Daoy (cell line): Measurements from ENCODE around the gene RAP1GDS1. TPM values are rescaled to one million over a fixed set of nuclear protein-coding genes. Genes with fewer than 3 reads are reported as not detected.
"Not testable (repeated sequence)": the region's sequence is repeated elsewhere in the genome, so short reads cannot be mapped to it uniquely, and the experiment has no call there.

Experiments
- DNase-seq: peaks from one replicate; pipeline ENCODE4 v3.0.0-alpha.2; 2015; ENCODE audit warnings: low read depth
- total RNA-seq: library from RNA; depleted of rRNA; stranded (reverse); fragments of >200 nt; shearing (Covaris generic); gene quantifications from 2 replicates; pipeline ENCODE4 v1.2.3, GENCODE V29; 2014

RAP1GDS1 gene
- total RNA-seq, 1 experiment from 2014 or later = 19.6 TPM

DNA sequence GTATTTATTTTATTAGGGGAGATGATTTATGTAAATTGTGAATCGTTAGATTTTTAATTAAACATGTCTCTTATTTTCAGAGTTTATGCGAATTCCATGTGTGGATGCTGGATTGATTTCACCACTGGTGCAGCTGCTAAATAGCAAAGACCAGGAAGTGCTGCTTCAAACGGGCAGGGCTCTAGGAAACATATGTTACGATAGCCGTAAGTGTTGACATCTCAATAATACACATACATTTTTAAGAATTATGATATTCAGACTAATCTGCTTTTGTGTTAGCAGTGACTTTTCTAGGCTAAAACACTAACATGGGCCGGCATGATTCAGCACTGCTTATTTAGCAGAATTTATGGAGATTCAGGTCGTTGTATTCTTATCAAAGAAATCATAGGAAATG lies 91.2 kb downstream of the RAP1GDS1 start:
- DNase-seq = no peak

DNA sequence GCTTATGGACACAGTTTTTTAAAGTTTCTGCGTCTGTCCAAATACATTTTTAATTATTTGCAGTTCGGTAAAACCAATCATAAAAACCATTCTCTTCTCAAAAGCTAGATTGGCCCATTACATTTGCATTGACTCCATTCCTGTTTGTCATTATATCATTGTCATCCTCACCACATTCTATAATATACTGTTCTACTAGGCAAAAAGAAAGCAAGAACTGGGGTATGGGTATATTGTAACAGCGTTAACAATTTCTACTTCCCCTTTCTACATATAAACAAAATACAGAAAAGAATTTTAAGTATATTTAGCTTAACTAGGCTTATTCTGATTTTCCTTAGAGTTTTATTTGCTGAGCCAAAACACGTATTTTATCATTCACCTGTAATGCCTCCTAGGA lies 91.8 kb downstream of the RAP1GDS1 start:
- no peak for DNase-seq

DNA sequence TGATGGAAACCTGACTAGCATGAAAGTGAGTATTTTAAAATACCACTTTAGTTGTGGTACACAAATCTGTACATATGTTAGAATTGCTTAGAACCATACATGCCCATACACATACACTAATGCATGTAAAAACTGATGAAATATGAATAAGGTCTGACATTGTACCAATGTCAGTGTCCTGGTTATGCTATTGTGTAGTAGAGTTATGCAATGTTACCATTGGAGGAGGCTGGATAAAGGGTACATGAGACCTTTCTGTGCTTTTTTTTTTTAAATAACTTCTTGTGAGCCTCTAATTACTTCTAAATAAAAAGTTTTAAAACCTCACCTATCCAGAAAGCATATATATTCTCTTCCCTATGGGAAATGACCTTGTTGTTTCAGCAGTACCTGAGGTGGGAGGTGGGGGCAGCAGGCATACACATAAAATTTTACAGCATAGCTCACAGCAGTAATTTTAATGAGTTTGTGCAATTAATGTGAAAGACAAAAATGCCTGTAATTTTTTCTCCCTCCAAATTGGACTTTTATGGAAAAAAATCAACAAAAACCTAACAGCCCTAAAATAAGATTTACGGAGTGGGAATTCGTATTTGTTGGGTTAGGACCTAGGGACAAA lies 97.6 kb downstream of the RAP1GDS1 start:
- DNase-seq = no peak

DNA sequence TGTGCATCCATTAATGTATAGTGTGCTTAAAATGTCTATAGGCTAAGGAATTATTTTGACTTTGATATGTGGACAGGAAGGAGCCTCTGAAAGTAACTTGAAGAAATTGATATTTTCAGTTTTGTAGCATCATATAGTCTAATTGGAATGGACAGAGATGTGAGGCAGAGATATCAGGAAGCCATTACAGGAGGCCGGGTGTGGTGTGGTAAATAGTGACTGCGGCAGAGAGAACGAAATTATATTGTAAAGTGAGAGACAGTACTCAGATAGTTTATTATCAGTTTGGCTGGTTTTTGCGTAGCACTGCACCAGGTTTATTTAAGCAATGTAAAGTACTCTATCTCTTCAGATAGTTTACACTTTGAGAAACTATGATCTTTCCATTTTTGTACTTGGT lies 98.5 kb downstream of the RAP1GDS1 start:
- DNase-seq = no peak

DNA sequence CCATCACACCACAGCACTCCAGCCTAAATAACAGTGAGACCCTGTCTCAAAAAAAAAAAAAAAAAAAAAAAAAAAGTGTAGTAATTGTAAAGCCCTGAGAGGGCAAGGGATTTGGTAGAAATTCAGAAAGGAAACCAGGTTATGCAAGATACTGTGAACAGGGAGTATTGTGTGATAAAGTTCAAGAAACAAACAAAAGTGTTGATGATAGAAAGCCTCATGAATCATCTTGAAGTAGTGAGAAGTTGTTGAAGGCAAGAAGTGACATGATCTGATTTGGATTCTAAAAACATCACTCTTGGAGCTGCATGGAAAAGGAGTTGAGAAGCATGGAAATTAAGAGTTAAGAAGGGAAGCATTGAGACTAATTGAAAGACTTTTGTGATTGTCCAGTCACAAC lies 102.2 kb downstream of the RAP1GDS1 start:
- no peak for DNase-seq

DNA sequence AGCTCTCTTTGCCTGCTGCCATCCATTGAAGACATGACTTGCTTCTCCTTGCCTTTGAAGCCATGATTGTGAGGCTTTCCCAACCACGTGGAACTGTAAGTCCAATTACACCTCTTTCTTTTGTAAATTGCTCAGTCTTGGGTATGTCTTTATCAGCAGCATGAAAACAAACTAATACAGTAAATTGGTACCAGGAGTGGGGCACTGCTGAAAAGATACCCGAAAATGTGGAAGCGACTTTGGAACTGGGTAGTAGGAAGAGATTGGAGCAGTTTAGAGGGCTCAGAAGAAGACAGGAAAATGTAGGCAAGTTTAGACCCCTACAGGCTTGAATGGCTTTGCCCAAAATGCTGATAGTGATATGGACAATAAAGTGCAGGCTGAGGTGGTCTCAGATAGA lies 105.1 kb downstream of the RAP1GDS1 start:
- not testable (repeated sequence) for DNase-seq

DNA sequence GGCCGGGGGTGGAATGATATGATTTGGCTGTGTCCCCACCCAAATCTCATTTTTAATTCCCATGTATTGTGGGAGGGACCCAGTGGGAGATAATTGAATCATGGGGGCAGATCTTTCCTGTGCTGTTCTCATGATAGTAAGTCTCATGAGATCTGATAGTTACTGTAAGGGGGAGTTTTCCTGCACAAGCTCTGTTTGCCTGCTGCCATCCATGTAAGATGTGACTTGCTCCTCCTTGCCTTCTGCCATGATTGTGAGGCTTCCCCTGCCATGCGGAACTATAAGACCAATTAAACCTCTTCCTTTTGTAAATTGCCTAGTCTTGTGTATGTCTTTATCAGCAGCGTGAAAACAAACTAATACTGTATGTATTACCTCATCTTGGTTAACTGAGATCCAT lies 106.8 kb downstream of the RAP1GDS1 start:
- not testable (repeated sequence) for DNase-seq

DNA sequence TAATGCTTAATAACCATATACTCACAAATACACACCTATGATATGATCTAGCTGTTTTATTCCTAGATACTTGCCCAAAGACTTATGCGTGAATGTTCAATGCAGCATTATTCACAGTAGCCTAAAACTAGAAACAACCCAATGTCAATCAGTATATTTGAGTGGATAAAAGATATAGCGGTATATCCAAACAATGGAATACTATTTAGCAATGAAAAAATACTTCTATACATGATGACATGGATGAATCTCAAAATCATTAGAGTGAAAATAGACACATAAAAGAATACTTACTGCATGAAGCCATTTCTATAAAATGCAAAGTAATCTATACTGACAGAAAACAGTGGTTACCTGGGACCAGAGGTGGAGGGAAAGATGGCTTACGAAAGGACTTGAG lies 108.1 kb downstream of the RAP1GDS1 start:
- DNase-seq = no peak

DNA sequence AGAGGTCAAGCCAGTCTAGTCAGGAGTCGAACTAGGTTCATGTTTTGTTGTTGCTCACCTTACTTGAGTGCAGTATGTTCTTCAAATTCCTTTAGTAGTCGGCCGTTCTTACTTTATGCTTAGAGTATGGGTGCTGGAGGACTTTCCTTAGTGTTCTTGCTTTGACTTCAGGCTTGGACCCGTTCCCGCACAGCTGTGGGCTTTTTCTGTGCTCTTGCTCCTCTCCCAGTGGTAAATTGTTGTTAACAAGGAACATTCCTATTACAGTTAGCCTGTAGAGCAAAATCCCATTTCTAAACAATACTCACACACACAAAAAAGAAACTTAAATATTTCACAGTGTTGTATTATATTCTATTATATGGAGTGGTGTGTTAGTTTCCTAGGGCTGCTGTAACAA lies 113.5 kb downstream of the RAP1GDS1 start:
- no peak for DNase-seq

DNA sequence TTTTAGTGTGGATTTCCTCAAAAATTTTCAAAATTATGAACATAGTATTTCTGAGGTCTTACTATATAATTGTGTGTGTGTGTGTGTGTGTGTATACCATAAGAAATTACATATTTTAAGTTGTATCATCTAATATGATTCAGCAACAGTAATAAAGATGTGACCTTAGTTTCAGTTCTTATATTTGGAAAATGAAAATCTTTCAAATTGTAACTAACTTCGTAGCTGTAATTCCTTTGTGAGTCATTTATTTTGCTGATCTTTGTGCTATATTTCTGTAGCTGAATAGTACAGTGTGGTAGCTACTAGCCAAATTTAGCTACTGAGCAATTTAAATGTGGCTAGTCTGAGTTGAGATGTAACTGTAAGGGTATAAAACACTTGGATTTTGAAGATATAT lies 116.4 kb downstream of the RAP1GDS1 start:
- no peak for DNase-seq

DNA sequence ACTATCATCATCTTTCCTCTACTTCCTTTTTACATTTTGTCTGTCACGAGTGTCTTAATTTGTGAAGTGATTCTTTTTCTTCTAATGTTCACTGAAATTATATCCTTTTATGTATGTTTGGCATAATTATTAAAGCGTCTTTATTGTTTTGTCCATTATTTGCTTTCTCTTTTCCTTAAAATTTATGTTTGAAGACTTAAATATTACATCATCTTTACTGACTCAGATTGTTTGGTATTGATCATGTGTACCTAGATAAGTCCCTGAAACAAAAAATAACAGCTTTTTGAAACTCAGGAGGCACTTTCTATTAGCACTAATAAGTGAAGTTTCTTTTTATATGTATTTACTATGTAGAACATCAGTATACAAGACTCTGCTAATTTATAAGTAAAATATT lies 120.1 kb downstream of the RAP1GDS1 start:
- DNase-seq = no peak

DNA sequence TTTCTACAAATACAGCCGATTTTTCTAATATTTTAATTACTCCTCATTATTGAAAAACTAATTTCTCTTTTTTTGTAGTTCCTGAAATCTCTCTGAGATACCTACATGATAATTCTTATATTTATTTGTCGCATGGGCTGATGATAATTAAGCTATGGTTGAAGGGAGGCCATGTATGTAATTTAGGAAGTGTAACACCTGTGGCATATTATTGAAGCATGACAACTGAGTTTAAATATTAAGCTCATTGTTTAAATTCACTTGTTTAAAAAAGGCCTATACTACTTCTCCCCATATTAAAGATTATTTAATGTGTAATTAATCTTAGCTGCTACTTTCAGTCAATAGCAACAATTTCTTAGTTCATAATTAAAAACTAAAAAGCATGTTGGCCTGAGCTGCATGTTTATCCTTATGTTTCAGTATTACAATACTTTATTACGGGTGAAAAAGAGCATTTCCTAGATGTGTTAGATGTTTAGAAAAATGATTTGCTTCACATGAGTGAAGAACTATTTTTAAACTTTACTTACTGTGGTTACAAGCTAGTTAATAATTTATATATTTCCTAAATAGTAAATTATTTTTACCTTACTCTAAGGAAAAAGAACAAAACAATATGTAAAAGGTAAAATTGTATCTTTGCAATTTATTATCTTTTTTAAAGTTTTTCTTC lies 122.4 kb downstream of the RAP1GDS1 start:
- DNase-seq = no peak

DNA sequence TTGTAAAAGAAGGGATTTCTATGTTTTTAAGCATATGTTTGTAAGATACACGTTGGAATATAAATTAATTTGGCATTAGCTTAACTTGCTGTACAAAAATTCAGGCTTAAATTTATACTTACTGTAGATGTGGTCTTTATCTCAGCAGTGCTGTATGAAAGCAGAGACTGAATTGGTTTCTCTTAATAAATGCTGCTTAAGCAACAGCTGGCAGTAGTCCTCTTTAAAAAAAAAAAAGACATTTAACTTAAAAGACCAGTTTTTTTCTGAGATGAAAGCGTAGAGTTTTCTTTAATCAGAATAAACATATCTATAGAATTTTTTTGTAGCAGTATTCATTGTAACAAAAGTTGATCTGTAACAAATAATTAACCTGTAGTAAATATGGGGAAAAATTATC lies 124.6 kb downstream of the RAP1GDS1 start:
- no peak for DNase-seq

DNA sequence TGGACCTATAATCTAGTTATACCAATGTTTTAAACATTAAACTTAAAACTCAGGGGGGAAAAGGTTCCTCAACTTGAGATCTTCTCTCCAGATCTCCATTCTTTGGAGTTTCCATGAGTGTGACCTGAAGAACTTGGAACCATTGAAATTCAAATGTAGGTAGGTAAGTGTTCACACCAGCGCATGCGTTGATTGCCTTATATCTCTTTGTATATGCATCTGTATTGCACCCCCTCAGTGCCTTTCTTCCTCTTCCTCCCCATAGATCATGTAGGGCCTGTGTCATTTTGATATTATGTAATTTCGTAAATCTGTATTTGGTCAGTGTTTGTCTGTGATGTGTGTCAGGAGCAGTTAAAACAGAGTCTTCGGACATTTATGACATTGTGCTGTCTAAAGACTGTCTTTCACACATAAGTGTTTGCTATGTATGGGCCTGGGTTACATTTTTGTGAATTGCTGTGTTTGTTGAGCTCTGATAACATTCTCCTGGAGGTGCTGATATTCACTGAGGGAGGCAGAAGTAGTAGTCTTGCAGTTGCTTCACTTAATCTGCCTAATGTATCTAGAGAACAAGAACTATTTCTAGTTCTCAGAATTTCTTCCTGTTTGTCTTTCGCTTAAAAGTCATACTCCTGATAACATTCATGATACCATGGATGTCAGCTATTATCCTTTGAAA lies 126.3 kb downstream of the RAP1GDS1 start:
- no peak for DNase-seq

DNA sequence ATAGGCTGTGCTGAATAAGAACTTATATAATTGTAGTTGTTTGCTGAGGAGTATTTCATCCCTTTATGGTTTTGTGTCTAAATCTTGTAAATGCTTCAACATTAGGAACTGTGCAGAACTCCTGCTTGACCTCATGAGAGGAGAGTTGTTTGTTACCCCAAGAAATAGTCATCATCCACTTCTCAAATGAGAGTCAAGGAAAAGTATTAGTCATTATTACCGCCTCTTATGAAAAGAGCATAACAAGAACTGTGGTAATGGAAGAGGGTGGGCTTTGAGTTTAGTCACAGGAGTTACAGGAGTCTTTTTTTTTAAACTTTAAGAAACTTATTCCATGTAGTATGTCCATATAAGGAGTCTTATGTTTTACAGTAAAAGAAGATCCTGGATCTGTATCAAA lies 132.9 kb downstream of the RAP1GDS1 start:
- DNase-seq = no peak

DNA sequence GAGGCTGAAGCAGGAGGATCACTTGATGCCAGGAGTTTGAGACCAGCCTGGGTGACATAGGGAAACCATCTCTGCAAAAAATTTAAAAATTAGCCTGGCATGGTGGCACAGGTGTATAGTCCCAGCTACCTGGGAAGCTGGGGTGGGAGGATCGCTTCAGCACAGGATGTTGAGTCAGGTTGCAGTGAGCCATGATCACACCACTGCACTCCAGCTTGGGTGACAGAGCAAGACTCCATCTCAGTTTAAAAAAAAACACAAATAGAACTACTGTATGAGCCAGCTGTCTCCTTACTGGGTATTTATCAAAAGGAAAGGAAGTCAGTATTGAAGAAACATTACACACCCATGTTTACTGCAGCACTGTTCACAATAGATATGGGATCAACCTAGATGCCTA lies 138.7 kb downstream of the RAP1GDS1 start:
- DNase-seq = no peak

DNA sequence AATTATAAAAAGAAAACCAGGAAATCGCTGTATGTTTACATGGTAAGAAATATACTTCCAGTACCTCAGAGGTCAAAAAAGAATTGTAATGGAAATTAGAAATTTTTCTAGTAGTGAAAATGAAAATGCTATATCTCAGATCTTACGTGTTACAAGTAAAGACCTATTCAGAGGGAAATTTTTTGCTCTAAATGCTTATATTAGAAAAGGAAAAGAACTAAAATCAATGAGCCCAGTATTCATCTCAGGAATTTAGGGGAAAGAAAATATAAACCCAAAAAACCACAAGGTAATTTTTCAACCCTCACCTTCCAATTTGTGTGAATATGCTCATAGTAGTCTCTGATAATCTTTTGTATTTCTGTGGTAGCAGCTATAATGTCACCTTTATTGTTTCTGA lies 145.6 kb downstream of the RAP1GDS1 start:
- no peak for DNase-seq

DNA sequence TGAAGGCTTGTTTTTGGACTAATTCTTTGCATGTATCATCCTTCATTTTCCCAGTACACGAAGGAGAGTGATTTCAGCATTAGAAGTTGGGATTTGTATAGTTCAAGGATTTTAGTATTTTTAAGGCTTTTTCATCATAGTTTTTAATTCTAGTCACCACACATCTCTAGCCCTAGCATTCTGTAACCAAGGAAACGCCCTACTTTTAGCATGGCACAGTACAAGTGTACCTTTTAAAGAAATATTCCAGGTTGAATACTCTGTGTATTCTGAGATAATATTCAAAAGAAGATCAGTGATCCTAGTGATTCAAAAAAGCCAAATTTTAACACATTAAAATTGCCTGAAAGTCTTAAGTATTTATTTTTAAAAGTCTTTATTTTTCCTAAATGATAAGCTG lies 150.5 kb downstream of the RAP1GDS1 start:
- DNase-seq = no peak

DNA sequence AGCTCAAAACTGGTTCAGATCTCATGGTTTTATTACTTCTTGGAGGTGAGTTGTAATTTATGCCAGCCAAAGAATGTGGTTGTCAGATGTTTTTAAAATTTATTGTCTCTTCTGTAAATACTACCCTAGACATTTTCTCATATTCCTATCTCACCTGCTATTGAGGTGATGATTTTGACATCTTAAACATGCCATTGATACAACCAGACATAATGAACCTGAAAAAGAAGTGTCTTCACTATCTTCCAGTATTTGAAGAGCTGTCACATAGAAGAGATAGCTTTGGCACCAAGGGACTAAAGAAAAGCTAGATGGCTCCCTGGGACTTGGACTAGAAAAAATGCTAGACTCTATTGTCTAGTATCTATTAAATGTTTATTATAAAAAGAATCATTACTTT lies 155.7 kb downstream of the RAP1GDS1 start:
- no peak for DNase-seq

DNA sequence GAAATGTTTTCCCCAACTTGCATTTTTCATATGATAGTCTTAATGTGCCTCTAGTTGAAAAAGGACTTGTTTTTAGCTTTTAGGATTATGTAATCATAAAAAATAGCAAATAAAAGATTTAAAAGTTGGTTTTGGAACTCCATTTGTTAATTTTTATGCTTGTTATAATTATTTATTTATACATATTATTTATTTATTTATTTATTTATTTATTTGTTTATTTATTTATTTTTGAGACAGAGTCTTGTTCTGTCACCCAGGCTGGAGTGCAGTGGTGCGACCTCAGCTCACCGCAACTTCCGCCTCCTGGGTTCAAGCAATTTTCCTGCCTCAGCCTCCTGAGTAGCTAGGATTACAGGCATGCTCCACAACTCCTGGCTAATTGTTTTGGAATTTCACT lies 159.0 kb downstream of the RAP1GDS1 start:
- DNase-seq = not testable (repeated sequence)

DNA sequence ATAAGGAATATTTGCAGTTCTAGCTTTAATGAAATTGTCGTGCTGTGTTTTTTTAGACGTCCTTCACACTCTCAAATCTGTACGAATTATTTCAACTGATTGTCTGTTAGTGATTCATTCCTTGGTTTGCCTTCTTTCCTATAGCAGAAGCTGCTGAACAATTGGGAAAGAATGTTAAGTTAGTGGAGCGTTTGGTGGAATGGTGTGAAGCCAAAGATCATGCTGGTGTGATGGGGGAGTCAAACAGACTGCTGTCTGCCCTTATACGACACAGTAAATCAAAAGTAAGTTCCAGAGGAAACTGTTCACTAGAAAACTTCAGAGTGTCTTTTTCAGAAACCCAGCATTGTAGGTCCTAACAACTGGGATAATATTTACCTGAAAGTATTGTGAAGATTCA lies 159.9 kb downstream of the RAP1GDS1 start:
- no peak for DNase-seq

DNA sequence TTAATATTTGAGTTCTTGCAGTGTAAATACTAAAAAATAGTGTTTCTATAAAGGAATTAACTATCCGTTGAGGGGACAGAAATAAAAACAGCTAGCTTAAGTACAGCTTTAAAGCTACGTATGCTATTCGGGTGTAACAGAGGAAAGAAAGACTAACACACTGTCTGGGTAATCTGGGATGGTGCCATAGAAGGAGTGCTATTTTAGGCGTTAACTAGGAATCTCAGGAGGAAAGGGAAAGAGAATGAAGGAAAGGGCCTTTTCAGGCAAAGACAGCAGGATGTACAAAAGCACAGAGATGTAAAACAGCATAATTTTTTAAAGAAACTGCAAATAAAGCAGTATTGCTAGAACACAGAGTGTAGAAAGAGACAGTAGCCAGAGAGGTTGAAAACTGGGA lies 161.8 kb downstream of the RAP1GDS1 start:
- no peak for DNase-seq

DNA sequence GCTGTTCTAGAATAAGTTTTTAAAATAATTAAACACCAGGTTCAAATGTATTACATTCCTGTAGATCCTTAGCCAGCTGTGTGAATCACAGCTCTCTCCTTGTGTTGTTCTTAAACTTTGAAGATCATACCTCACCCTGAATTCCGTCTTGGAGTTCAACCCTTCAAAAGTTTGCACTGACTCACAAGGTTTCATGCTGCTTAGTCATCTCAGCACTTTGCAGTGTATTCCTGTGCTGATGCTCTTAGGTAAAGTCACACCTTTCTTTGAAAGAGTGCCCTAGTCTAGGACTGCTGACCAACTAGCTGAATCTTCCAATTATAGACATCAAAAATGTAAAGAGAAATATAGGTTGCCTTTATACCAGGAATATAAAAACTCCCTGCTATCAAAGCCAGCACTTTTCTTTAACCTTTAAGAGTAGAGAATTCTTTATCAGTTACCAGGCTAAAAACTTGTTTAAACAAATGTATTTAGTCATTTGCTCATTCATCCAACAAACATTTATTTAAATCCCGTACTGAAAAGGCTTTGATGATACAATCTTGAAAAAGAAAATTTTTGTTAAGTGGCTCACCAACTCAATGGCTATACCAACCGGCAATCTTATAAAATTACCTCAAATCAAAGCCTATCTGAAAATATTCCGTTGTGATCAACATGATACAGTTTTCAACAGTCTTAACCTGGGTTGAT lies 169.7 kb downstream of the RAP1GDS1 start:
- DNase-seq = peak; percentile 35
